Activated naive CD4-positive, alpha-beta T cell treated with anti-CD3 and anti-CD28 coated beads, Interleukin-2, amount 50 U/mL, for 72 hours (primary cell): ENCODE measurements around the gene PNPLA8. TPM values are rescaled to one million over a fixed set of nuclear protein-coding genes. Genes with fewer than 3 reads are reported as not detected.

ENCODE experiments used
- ATAC-seq, 2 donors: fragments of 150-1000 bp; cut with Tn5 transposase; 2 replicates each; pipeline ENCODE4 v1.10.0; 2021; ENCODE audit warnings: mild to moderate bottlenecking in 2 of 2, moderate library complexity in 2 of 2
- DNase-seq, 2 donors: peaks; one replicate each; pipeline ENCODE4 v3.0.0; 2021 to 2022; ENCODE audit warnings: low spot score in 2 of 2
- H3K27ac Mint-ChIP-seq, 2 donors: one replicate each; pipeline ENCODE4 v1.8.0; 2022; ENCODE audit warnings: mild to moderate bottlenecking in 2 of 2, mixed read lengths in 2 of 2
- H3K36me3 Mint-ChIP-seq, 2 donors: one replicate each; pipeline ENCODE4 v1.8.0; 2022; ENCODE audit warnings: mixed read lengths in 2 of 2
- H3K9me3 Mint-ChIP-seq, 2 donors: one replicate each; pipeline ENCODE4 v1.8.0; 2022; ENCODE audit warnings: mixed read lengths in 2 of 2
- total RNA-seq, 2 donors: library from RNA; stranded (reverse); gene quantifications; one replicate each; pipeline ENCODE4 v1.2.3, GENCODE V29; 2022

Gene PNPLA8
- total RNA-seq, 2 donors from 2014 or later = 17.6 to 39.5 TPM

- no peak overlapping the region for H3K27ac Mint-ChIP-seq
Measured at GRCh38 chr7:108440613-108441012, 85.3 kb downstream of the PNPLA8 start.

GRCh38 chr7:108436906-108437305, 89.0 kb downstream of the PNPLA8 start:
- H3K9me3 Mint-ChIP-seq = no peaks in the 10 kb centered on the region
- ATAC-seq = no peak
- no peak overlapping the region for H3K27ac Mint-ChIP-seq
- no peak for DNase-seq
- H3K36me3 Mint-ChIP-seq = peaks cover 0 to 4% of the 10 kb centered on the region in 2 donors

More at GRCh38 chr7:108440613-108441012, 85.3 kb downstream of the PNPLA8 start:
- H3K36me3 Mint-ChIP-seq = no peaks in the 10 kb centered on the region
- no peaks in the 10 kb centered on the region for H3K9me3 Mint-ChIP-seq
- no peak for DNase-seq
- no peak for ATAC-seq

- Mint-ChIP-seq H3K36me3 (peaks cover 0 to 4% of the 10 kb centered on the region in 2 donors), H3K27ac (no peak overlapping the region), H3K9me3 (no peaks in the 10 kb centered on the region)
- DNase-seq (no peak), ATAC-seq (no peak)
Measured at GRCh38 chr7:108434010-108434409, 91.9 kb downstream of the PNPLA8 start.

DNA sequence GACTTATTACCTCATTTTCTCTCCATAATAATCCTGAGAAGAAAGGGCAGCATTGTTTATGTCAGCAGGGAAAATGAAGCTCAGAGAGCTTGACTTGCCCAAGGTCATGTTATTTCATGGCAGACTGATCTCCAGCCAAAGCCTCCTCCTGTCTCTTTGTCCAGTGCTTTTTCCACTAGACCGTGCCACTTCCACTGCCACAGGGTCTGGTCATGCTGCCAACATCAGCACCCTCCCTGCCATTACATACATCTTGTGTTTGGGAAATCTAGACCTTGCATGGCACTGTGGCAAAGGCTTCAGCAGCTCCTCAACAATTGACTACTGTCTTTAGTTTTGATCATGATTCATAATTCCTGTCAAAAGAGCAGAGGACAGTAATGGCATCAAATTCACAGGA, 94.8 kb downstream of the PNPLA8 start:
- ATAC-seq = no peak
- no peak for DNase-seq
- H3K36me3 Mint-ChIP-seq = peaks cover 0 to 4% of the 10 kb centered on the region in 2 donors
- H3K9me3 Mint-ChIP-seq = no peaks in the 10 kb centered on the region
- no peak overlapping the region for H3K27ac Mint-ChIP-seq

GRCh38 chr7:108430664-108431063, 95.3 kb downstream of the PNPLA8 start:
- Mint-ChIP-seq H3K9me3 (no peaks in the 10 kb centered on the region), H3K36me3 (peaks cover 0 to 4% of the 10 kb centered on the region in 2 donors), H3K27ac (no peak overlapping the region)
- DNase-seq = no peak
- no peak for ATAC-seq

DNA sequence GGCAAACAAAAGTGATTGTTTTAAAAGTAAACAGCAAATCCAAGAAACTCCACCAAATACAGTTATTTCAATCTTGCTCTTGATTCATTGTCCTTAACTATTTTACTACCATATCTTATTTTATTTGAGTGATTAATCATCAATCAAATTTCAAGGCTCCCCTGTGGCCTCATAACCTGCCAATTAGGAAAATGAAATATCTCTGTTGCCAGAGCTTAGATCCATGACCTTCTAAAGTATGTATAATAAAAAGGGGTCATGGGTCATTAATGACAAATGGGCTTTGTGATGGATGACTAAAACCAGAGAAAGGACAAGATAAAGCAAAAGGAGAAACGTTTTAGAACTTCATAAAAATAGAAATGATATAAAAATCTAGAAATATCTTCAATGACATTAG, 98.2 kb downstream of the PNPLA8 start:
- no peak for ATAC-seq
- H3K9me3 Mint-ChIP-seq = no peaks in the 10 kb centered on the region
- peaks cover 0 to 4% of the 10 kb centered on the region in 2 donors for H3K36me3 Mint-ChIP-seq
- DNase-seq = no peak
- no peak overlapping the region for H3K27ac Mint-ChIP-seq

GRCh38 chr7:108425714-108426275, 100.1 kb downstream of the PNPLA8 start:
- no peaks in the 10 kb centered on the region for H3K36me3 Mint-ChIP-seq
- no peak for ATAC-seq
- DNase-seq = no peak
- H3K27ac Mint-ChIP-seq = no peak overlapping the region
- H3K9me3 Mint-ChIP-seq = no peaks in the 10 kb centered on the region

GRCh38 chr7:108424013-108424412, 101.9 kb downstream of the PNPLA8 start:
- no peaks in the 10 kb centered on the region for H3K9me3 Mint-ChIP-seq
- no peaks in the 10 kb centered on the region for H3K36me3 Mint-ChIP-seq
- ATAC-seq = no peak
- no peak overlapping the region for H3K27ac Mint-ChIP-seq
- no peak for DNase-seq

GRCh38 chr7:108423089-108423989, 102.6 kb downstream of the PNPLA8 start:
- Mint-ChIP-seq H3K36me3 (no peaks in the 10 kb centered on the region), H3K9me3 (no peaks in the 10 kb centered on the region), H3K27ac (no peak overlapping the region)
- no peak for DNase-seq
- ATAC-seq = peak in 1 of 2 donors; percentile 82

- DNase-seq (no peak), ATAC-seq (no peak)
- H3K27ac Mint-ChIP-seq = no peak overlapping the region
- H3K36me3 Mint-ChIP-seq = peaks cover 0 to 6% of the 10 kb centered on the region in 2 donors
- H3K9me3 Mint-ChIP-seq = no peaks in the 10 kb centered on the region
Measured at GRCh38 chr7:108421720-108422331, 104.1 kb downstream of the PNPLA8 start.

Other genes starting within 250 kb of the PNPLA8 start
- gene NRCAM, start 69.7 kb downstream of the PNPLA8 start, total RNA-seq = under 1 TPM; 0.09 to 0.80 TPM
- 10 to 100 TPM; 25.9 to 30.7 TPM for gene THAP5, start 43.6 kb upstream of the PNPLA8 start, total RNA-seq
- 10 to 100 TPM; 11.2 to 12.3 TPM for gene DNAJB9, start 43.7 kb upstream of the PNPLA8 start, total RNA-seq